Measurements from ENCODE around the gene TMEM86B.

DNA sequence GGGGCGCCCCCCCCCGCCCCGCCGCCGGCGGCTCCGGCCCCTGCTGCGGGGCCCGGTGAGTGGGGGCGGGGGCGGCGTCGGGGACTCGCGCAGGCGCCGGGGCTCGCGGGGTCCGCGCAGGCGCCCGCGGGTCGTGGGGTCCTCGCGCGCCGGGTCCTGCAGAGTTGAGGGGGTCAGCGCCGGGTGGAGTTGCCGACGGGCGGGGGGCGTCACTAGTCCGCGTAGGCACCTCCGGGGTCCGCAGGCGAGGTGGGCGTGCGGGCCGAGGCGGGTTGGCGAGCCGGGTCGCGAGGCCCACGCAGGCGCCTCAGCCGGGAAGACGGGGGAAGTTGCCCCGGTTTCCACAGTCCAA lies 29.9 kb upstream of the TMEM86B start:
- TF ChIP-seq, protein P1, sequence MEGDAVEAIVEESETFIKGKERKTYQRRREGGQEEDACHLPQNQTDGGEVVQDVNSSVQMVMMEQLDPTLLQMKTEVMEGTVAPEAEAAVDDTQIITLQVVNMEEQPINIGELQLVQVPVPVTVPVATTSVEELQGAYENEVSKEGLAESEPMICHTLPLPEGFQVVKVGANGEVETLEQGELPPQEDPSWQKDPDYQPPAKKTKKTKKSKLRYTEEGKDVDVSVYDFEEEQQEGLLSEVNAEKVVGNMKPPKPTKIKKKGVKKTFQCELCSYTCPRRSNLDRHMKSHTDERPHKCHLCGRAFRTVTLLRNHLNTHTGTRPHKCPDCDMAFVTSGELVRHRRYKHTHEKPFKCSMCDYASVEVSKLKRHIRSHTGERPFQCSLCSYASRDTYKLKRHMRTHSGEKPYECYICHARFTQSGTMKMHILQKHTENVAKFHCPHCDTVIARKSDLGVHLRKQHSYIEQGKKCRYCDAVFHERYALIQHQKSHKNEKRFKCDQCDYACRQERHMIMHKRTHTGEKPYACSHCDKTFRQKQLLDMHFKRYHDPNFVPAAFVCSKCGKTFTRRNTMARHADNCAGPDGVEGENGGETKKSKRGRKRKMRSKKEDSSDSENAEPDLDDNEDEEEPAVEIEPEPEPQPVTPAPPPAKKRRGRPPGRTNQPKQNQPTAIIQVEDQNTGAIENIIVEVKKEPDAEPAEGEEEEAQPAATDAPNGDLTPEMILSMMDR (conservative IDR thresholded peaks at IDR 0.05) = no peak
- no peak for TF ChIP-seq EZH2 (IDR thresholded peaks at IDR 0.05; ENCODE audit: low read depth)

Measured in PC-9 (cell line).